Measurements from ENCODE around the gene ACP5.

GRCh38 chr19:11611730-11612129 is 34.3 kb upstream of the ACP5 start:
- no peak for TF ChIP-seq CTCF (IDR thresholded peaks at IDR 0.05; ENCODE audit: poor library complexity, severe bottlenecking)
- TF ChIP-seq POLR2AphosphoS5 (IDR thresholded peaks at IDR 0.05): no peak
- TF ChIP-seq SMC3 (conservative IDR thresholded peaks at IDR 0.05; ENCODE audit: poor library complexity): no peak
- no peak for TF ChIP-seq RAD21 (conservative IDR thresholded peaks at IDR 0.05)
- no peak for TF ChIP-seq EZH2 (IDR thresholded peaks at IDR 0.05; ENCODE audit: borderline replicate concordance, insufficient read depth, low read length, poor library complexity, severe bottlenecking)
